Measurements from ENCODE around the gene NTN4.
"Not testable (repeated sequence)": the region's sequence is repeated elsewhere in the genome, so short reads cannot be mapped to it uniquely, and the experiment has no call there.

The NTN4 gene

DNA sequence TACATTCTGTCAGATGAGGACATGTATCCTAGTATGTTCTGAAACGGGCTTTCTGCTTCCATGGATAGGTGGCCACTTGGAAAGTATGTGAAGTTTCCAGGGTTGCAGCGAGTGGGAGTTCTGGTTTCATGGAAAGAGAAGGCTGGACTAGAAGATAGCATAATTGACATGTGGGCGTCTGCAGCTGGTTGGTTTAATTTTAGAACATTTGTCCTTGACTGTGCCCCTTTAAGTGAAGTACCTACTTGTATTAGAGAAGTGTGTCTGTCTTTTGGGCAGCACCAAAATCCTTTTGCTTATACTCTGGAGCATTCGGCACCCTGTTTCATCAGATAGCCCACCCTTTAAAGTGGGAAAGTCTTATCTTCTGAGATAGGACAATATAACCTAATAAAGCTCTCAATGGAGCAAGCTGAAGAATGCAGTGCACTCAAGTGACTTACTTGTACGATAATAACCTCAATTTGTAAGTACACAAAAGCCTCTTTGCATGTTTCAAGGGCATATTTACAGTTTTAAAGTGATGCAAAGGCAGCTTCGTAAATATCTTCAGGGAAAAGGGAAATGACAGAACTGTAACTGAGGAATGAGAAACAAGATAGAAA is 35.2 kb downstream of the NTN4 start:
- no peak for DNase-seq (ENCODE audit: low spot score)

DNA sequence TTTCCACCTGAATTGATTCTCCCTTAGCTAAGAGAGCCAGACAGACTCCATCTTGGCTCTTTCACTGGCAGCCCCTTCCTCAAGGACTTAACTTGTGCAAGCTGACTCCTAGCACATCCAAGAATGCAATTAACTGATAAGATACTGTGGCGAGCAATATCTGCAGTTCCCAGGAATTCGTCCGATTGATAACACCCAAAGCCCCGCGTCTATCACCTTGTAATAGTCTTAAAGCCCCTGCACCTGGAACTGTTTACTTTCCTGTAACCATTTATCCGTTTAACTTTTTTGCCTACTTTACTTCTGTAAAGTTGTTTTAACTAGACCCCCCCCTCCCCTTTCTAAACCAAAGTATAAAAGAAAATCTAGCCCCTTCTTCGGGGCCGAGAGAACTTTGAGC is 44.5 kb downstream of the NTN4 start:
- DNase-seq (ENCODE audit: low spot score), result not testable (repeated sequence)

DNA sequence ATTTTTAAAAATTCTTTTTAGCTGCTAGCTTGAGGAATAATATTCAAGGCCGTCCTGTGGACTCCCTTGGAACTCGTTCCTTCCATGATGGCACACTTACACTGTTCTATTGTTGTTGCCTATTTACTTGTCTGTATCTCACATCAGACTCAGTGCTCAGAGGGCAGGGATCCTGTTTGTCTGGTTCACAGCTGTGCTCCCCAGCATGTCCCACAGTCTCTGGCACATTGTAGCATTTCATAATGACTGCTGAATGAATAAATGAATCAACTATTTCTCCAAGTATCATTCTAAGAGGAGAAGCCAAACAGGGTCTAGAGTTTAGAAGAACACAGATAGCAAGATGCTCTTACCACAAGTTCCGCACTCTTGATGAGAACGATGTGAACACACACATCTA is 48.0 kb downstream of the NTN4 start:
- no peak for DNase-seq (ENCODE audit: low spot score)

DNA sequence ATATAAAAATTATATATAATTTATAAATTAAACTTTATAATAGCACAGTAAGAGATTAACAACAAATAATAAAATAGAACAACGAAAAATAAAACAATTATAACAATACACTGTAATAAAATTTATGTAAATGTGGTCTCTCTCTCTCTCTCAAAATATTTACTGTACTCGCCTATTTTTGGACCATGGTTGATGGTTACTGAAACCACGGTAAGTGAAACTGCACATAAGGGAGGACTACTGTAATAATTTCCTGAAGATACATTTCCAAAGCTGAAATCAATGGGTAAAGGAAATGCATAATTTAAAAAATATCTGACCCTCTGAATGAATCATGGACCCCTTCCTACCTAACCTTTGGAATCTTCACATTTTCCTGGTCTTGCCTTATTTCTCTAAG is 48.9 kb downstream of the NTN4 start:
- DNase-seq (ENCODE audit: low spot score), result no peak

DNA sequence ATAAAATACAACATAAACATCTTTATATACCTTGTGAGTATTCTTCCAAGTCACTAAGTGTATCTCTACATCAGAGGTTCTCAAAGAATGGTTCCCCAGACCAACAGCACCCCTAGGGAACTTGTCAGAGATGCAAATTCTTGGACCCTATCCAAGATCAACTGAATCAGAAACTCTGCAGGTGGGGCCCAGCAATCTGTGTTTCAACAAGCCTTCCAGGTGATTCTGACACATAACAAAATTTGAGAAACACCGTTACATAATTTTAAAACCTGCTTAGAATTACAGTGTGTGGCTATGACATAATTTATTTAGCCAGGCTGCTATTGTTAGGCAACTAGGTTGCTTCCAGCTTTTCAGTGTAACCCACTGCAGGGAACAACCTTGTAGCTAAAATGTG is 49.8 kb downstream of the NTN4 start:
- DNase-seq (ENCODE audit: low spot score), result no peak

DNA sequence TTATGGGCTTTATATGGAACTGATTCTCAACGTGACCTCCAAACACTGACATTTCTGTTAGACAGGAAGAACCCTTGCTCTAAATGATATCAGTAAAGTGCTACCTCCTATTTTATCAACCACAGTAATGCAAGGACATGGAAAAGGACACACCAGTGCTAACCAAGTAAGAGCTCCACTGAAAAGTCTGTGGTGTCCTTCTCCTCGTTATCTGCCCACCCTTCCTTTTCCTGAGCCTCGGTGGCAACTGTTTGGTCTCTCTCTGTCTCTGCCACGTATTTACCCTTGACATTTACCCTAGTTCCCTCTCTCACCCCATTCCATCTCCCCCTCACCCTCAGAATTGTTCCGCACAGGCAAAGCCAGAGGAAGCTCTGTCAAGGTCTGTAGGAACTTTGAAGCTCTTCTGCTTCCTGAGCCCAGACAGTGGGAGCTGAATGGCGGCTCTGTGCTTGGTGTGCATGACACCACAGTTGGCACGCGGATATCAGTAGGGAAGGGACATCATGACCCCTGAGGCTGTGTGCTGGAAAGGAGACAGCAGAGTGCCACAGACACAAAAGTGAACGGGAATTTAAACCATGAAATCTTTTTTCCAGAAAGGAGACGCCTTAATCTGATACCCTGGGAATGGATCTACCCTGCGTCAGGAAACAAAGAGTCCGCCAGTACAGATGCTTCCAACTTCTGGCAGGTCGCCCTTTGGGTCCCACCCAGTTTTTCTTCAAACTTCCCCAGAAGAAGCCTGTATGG is 50.8 kb downstream of the NTN4 start:
- no peak for DNase-seq (ENCODE audit: low spot score)

DNA sequence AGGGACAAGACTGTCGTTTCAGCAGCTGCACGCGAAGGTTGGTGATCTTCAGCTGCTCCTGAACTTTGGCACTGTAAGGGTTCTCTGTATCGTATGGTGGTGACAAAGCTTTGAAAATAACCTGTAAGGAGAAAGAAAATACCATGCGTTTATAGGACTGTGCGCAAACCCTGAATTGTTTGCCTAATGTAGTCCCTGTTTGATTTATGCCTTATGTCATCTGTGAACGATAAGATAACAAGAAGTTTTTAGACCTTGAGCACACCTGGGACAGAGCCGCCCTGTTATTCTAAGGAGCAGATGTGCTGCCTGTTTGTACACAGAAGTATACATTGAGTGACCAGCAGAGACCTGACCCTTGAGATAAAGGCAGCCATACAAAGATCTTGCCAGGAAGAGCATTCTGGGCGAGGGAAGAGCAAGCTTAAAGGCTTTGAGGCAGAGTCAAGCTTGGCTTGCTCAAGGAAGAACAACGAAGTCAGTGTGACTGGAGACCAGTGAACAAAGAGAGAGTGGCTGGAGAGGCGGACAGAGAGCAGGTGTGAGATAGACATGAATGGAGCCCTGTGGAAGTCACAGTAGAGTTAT is 52.4 kb downstream of the NTN4 start:
- no peak for DNase-seq (ENCODE audit: low spot score)

DNA sequence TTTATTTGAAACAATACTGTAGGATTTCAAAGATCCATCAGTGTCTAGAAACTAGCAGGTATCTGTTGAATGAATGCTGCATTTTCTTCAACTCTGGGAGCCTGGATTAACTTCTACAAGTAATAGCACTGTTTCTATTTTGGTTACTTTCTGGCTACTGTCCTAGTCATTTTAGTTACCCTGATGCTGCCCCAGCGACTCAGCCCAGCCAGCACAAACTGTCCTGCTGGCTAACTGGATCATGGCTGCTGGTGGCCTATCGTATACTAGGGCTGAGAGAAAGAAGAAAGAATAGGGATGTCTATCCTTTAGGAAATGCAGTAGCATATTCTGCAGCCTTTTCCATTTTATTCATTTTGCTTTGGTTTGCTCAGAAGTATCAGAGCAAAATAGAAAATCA is 53.9 kb downstream of the NTN4 start:
- no peak for DNase-seq (ENCODE audit: low spot score)

DNA sequence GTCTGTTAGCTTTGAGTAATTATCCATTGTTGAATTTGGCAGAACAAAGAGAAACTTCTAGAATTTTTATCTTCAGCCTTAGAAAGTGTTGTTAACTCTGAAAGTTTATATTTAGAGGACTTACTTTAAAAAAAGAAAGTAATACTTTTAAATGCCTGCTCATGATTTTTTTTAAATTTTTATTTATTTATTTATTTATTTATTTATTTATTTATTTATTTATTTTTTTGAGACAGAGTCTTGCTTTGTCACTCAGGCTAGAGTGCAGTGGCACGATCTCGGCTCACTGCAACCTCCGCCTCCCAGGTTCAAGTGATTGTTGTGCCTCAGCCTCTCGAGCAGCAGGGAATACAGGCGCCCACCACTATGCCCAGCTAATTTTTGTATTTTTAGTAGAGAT is 54.8 kb downstream of the NTN4 start:
- DNase-seq (ENCODE audit: low spot score), result not testable (repeated sequence)

DNA sequence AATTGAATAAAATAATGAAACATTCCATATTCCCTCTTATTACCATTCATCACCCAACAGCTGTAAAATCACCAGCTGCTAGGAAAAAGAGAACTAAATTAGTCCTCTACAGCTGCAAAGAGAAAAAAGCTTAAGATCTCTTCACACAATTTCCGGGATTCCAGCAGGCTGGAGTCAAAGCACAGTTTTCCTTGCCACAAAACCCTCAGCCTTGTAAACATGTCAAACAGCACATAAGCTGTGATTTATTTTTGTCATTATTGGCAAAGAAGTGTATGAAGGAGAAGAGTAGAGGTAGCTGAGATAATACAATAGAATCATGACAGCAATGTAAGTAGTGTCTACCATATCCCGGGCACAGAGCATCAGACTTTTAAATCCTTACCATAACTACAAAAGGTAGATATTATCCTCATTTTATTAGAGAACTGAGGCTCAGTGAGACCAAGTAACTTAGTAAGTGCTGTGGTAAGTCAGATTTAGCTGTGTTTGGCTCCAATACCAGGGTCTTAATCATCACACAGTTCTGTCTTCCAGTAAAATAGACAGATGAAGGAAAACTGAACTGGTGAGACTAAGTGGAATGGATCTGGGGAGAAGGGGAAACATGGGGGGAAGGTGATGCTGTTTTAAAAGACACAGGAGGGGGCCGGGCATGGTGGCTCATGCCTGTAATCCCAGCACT is 57.3 kb downstream of the NTN4 start:
- DNase-seq (ENCODE audit: low spot score), result no peak

DNA sequence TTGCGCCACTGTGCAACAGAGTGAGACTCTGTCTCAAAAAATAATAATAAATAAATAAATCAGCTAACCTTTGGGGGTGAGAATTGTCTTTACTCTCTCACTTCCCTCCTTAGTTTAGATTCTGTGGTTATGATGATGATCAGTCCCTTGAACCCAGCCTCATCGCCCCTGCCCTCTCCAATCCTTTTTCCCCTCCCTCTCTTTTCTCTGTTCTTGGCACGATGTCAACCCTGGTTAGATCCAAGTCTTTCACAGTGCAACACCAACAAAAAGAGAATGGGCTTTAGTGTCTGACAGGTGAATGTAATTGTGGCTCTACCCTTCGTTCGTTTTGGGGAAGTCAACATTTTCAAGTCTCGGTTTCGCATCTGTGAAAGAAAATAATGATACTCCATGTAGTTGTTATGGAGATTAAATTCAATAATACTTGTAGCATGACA is 59.0 kb downstream of the NTN4 start:
- DNase-seq (ENCODE audit: low spot score), result no peak

DNA sequence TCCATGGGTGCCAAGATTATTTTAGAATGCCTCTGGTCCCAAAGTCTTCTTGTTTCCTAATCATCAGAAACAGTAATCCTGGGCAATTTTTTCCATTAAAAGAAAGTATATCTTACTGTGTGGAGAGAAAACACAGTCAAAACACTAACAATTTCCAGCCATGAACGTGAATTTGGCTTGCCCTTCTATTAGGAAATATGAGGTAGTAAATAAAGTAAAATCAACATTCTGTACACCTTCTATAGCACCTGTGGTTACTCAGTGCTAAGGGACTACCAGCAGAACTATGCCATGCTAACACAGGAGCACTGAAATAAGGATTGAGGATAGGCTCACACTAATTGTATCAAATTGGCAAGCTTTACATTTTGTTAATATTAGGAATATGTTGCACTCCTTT is 60.1 kb downstream of the NTN4 start:
- DNase-seq (ENCODE audit: low spot score), result no peak

DNA sequence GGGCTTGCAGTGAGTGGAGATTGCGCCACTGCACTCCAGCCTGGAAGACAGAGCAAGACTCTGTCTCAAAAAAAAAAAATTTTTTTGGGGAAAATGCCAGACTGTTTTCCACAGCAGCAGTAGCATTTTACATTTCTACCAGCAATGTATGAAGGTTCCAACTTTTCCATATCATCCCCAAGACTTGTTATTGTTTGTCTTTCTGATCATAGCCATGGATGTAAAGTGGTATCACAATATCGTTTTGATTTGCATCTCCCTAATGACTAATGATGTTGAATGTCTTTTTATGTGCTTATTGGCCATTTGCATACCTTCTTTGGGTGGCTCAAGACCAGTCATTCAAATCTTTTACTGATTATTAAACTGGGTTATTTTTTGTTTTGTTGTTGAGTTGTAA is 63.7 kb downstream of the NTN4 start:
- DNase-seq (ENCODE audit: low spot score), result no peak

DNA sequence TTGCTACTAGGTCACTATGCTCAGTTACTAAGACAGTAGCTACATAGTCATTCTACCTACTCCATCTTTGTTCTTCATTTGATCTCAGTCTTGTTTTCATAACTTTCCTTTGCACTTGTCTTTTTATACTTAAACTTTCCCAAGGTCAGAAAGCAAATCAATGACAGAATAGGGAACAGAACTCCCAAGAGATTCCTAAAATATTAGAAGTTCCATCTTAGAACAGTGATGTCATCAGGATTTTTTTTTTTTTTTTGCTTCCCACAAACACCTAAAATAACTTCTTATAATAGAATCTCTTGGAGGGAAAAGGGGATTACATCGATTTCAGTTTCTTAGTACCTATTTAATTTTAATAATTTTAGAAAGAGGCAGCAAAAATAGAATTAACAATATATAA is 65.8 kb downstream of the NTN4 start:
- DNase-seq (ENCODE audit: low spot score), result no peak

DNA sequence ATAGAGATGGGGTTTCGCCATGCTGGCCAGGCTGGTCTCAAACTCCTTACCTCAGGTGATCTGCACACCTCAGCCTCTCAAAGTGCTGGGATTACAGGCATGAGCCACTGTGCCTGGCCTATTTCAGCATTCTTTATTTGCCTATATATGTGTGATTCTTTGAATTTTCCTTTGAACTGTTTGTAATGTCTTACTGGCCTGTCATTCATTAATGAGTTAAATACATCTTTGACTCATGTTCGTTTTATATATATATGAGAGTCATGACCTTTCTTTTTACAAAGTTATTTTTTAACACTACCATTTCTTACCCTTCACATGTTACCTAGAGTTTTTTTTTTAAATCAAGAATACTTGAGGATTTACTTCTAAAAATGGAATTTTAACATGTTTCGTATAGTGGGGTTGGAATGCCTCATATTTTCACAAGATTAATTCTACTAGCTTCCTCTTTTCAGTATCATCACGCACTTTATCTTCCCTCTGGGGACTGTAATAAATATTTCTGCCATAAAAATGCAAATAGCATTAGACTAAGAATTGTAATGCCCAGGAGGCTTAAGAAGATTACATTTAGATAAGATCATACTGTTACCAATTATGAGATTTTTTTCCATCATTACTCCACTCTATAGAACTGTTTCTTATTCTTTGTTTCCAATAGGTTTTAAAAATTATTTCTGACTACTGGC is 66.7 kb downstream of the NTN4 start:
- DNase-seq (ENCODE audit: low spot score), result no peak

DNA sequence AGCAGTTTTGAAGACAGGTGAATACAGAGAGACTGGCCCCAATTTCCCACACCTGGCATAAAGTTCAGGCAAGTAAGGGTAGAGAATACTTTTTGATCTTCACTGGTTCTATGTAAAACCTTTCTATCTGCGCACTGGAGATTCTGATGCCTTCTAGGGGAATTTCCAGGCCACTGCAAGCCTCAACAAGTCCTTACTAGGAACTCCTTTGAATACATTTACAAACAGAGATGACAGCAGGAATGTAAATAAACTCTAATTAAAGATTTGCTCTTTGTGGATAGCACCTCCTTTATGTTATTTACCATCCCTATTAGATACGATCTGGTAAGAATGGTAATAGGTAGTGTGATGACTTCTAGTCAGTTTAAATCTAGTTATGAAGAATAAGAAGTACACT is 69.2 kb downstream of the NTN4 start:
- DNase-seq (ENCODE audit: low spot score), result no peak

DNA sequence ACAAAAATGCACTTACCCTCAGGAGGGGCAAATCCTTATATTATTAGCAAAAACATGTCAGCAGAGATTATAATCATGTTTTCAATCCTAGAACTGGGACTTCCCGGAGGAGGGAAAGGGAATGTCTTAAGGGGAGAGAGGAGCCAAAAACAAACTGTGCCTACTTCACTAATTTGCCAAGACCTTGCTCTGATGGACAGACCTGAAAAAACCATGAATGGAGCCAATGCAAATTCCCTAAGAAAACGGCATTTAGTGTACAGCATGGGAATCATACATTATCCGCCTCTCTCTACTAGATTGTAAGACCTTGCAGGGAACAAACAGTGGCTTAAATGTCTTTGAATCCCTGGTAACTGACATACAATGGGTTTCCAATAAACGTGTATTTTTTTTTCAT is 70.4 kb downstream of the NTN4 start:
- DNase-seq (ENCODE audit: low spot score), result no peak

DNA sequence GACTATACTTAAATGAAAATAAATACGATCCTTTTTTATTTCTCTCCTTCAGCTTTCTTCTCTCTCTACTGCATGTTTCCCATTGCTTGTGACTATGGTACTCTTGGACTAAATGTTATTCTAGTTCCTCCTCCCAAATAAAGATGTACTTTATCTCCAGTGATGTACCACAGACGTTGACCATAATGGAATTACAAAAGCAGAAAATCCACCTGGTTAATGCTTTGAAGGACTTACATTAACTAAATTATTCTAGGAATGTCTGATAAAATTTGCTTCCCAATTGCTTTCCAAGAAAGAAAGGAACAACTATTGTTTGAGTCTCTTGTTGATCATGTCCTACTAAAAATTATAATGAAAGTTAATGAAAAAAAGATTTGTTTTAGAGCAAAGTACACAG is 71.8 kb downstream of the NTN4 start:
- DNase-seq (ENCODE audit: low spot score), result no peak

DNA sequence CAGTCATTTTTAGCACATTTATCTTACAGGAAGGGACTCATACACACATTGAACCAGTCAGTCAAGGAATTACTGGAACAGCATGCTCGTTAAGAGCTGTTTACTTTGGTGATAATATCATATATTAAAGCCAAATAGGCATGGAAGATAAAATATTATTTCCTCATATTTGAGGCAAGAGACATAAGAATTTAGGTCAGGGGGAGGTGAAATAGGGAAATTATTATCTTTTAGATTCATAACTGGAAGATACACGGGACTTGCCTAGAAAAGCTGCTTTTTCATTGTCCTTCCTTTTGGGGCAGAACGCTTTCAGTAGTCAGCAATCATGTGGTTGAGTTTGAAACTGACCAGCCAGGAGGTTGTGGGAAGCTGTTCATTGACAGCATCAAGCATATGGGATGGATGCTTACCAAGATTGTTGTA is 72.5 kb downstream of the NTN4 start:
- no peak for DNase-seq (ENCODE audit: low spot score)

DNA sequence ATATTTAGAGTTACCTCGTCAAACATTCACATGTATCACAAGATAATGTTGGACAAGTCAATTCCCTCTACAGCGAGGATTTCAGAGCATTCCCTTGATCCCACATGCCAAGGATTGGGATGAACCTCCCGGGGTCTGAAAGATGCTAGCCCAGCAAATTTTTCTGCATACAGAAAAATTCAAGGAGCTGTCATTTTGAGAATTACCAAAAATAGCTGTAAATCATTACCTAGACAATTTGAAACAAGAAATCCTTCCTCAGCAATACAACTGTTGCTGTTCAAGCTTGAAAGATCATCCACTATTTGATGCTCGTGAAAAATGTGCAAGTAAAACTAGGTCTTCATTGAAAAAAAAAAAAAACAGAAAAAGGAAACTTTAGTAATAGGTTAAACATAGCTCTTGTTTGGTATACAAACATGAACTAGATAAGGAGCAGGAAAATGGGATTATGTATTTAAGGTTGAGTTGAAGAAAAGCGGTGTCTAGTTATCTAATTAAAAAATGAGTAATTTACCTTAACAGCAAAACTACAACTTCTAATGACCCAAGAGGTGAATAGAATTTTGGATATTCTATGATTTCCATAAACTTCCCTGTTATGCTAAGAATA is 73.1 kb downstream of the NTN4 start:
- DNase-seq (ENCODE audit: low spot score), result no peak

DNA sequence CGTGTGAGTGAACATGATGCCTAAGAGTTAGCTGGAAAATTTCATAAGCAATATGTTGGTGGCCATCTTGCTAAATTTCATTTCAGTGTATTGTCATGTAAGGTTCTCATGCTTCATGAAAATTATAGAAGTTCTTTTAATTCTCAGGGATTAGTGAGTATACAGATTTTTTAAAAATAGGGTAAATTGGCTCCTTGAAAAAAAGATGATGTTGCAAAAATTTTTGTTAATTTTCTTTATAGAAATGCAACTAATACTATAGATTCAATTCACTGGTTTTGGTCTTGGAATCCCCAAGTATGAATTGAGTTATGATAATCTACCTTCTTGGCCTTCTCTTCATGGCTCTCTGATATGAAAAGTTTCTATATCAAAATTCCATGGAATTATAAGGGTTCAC is 75.4 kb downstream of the NTN4 start:
- no peak for DNase-seq (ENCODE audit: low spot score)

DNA sequence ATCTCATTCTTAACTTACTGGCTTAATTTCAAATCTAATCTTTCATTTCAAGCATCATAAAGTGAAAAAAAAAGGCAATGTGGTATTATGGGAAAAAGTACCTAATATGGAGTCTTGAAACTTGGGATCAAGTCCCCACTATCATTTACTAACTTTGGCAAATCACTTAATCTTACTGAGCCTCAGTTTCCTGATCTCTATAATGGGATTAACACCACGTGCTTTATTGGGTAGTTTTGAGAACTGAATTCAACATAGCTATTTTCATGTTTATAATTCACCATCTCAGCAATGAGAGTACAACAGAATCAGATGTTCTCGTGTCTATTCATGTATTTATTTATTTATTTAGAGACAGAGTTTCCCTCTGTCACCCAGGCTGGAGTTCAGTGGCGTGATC is 78.3 kb downstream of the NTN4 start:
- no peak for DNase-seq (ENCODE audit: low spot score)
